OCI-LY3 (cell line): Measurements from ENCODE around the gene LRRC4B.

ENCODE experiments used
- EZH2phosphoT487 ChIP-seq: fragments of 200-600 bp; shearing (Covaris generic); IDR thresholded peaks from 2 replicates; pipeline ENCODE4 v1.6.1; 2018; ENCODE audit warnings: antibody characterized with exemption, mixed run types, low read depth
- TF ChIP-seq, protein P1 (sequence below): fragments of 200-600, 300-600 bp; sonication (generic); IDR thresholded peaks from 2 replicates; pipeline ENCODE4 v1.5.1; 2014; ENCODE audit warnings: antibody characterized with exemption, low read length, low read depth

DNA sequence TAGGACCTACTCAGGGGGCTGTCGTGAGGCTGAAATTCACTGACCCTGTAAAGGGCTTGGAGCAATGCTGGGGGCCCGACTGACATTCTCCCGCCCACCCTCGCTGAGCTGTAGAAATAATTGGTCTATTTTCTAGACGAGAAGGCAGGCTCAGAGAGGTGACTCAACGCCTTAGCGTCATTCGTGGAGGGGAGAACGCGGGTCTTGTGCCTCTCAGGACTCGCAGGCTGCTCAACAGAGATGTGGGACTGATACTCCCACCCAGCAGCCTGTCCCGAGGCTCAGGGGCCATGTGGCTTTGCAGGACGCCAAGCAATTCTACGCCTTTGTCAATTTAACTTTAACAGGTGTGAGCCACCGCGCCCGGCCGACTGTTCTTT is 30.9 kb downstream of the LRRC4B start:
- TF ChIP-seq, protein P1, sequence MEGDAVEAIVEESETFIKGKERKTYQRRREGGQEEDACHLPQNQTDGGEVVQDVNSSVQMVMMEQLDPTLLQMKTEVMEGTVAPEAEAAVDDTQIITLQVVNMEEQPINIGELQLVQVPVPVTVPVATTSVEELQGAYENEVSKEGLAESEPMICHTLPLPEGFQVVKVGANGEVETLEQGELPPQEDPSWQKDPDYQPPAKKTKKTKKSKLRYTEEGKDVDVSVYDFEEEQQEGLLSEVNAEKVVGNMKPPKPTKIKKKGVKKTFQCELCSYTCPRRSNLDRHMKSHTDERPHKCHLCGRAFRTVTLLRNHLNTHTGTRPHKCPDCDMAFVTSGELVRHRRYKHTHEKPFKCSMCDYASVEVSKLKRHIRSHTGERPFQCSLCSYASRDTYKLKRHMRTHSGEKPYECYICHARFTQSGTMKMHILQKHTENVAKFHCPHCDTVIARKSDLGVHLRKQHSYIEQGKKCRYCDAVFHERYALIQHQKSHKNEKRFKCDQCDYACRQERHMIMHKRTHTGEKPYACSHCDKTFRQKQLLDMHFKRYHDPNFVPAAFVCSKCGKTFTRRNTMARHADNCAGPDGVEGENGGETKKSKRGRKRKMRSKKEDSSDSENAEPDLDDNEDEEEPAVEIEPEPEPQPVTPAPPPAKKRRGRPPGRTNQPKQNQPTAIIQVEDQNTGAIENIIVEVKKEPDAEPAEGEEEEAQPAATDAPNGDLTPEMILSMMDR = no peak
- no peak for TF ChIP-seq EZH2phosphoT487
